ENCODE results near the gene RPS29.
A peak's percentile ranks its signal among the peaks of the same experiment; 100 is the strongest.
"Not testable (repeated sequence)": the region's sequence is repeated elsewhere in the genome, so short reads cannot be mapped to it uniquely, and the experiment has no call there.

The RPS29 gene

DNA sequence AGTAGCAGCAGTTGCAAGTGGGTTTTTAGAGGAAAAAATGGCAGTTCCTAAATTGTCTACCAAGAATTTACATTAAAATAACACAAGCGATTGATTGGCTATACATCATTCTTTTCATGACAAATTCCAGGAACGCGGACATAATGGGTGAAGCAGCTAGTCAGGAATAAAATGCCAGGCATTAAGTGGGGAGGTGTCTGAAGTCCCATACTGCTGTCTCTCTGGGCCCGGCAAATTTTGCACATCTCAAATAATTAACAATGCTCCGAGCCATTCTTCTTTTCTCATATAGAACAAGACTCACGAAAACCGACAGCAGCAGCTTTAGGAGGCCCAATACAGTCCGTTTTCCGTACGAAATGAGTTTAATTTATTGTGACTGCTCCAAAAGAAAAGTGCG lies 33.5 kb upstream of the RPS29 start:
- no peak for DNase-seq (ENCODE audit: low read depth, low spot score)
- no peaks in the 10 kb centered on the region; the same call in 1 of the 2 replicates for H3K36me3 ChIP-seq (ENCODE audit: control insufficient read depth, insufficient read depth, low read length)
- no peak overlapping the region for H3K27ac ChIP-seq (ENCODE audit: low read length)
- H3K4me1 ChIP-seq (ENCODE audit: control insufficient read depth, insufficient read depth, low read length) = no peaks in the 10 kb centered on the region; the same call in none of the 2 replicates
- no peaks in the 10 kb centered on the region for H3K27me3 ChIP-seq (ENCODE audit: control insufficient read depth, insufficient read depth, low read length)
- WGBS (ENCODE audit: insufficient coverage, insufficient read length) = no CpG with 5 or more reads among the region's 11 CpGs
- H3K9me3 ChIP-seq (ENCODE audit: control insufficient read depth, insufficient read depth, low read length) = no peaks in the 10 kb centered on the region
- H3K4me3 ChIP-seq (ENCODE audit: low read length) = peak overlapping the region; percentile 82

DNA sequence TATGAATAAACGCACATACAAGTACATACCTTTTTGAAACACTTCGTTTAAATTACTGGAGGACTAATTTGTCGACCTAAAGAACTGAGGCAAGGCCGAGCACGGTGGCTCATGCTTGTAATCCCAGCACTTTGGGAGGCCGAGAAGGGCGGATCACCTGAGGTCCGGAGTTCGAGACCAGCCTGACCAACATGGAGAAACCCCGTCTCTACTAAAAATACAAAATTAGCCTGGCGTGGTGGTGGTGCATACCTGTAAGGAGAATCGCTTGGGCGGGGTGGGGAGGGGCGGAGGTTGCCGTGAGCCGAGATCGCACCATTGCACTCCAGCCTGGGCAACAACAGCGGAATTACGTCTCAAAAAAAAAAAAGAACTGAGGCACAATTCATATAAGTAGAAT lies 33.1 kb upstream of the RPS29 start:
- H3K36me3 ChIP-seq (ENCODE audit: control insufficient read depth, insufficient read depth, low read length); H3K27ac ChIP-seq (ENCODE audit: low read length); H3K27me3 ChIP-seq (ENCODE audit: control insufficient read depth, insufficient read depth, low read length); H3K4me1 ChIP-seq (ENCODE audit: control insufficient read depth, insufficient read depth, low read length); H3K9me3 ChIP-seq (ENCODE audit: control insufficient read depth, insufficient read depth, low read length); DNase-seq (ENCODE audit: low read depth, low spot score): not testable (repeated sequence)
- 100% methylated on average over 2 of the region's 19 CpGs for WGBS (ENCODE audit: insufficient coverage, insufficient read length)
- H3K4me3 ChIP-seq (ENCODE audit: low read length) = peak overlapping the region; percentile 82; the same call in 1 of the 2 replicates

GRCh38 chr14:49617852-49618519 lies 31.8 kb upstream of the RPS29 start:
- no peaks in the 10 kb centered on the region; the same call in 1 of the 2 replicates for H3K36me3 ChIP-seq (ENCODE audit: control insufficient read depth, insufficient read depth, low read length)
- H3K4me3 ChIP-seq (ENCODE audit: low read length) = no peak overlapping the region
- H3K27me3 ChIP-seq (ENCODE audit: control insufficient read depth, insufficient read depth, low read length) = no peaks in the 10 kb centered on the region
- WGBS (ENCODE audit: insufficient coverage, insufficient read length) = no CpG with 5 or more reads among the region's 6 CpGs
- no peak for DNase-seq (ENCODE audit: low read depth, low spot score)
- H3K4me1 ChIP-seq (ENCODE audit: control insufficient read depth, insufficient read depth, low read length) = no peaks in the 10 kb centered on the region; the same call in none of the 2 replicates
- H3K9me3 ChIP-seq (ENCODE audit: control insufficient read depth, insufficient read depth, low read length) = no peaks in the 10 kb centered on the region
- H3K27ac ChIP-seq (ENCODE audit: low read length) = no peak overlapping the region

- no peaks in the 10 kb centered on the region; the same call in 1 of the 2 replicates for H3K36me3 ChIP-seq (ENCODE audit: control insufficient read depth, insufficient read depth, low read length)
- H3K9me3 ChIP-seq (ENCODE audit: control insufficient read depth, insufficient read depth, low read length) = no peaks in the 10 kb centered on the region
- H3K4me3 ChIP-seq (ENCODE audit: low read length) = no peak overlapping the region
- H3K4me1 ChIP-seq (ENCODE audit: control insufficient read depth, insufficient read depth, low read length) = no peaks in the 10 kb centered on the region; the same call in 1 of the 2 replicates
- H3K27me3 ChIP-seq (ENCODE audit: control insufficient read depth, insufficient read depth, low read length) = no peaks in the 10 kb centered on the region
- no CpG with 5 or more reads among the region's 6 CpGs for WGBS (ENCODE audit: insufficient coverage, insufficient read length)
- no peak for DNase-seq (ENCODE audit: low read depth, low spot score)
- no peak overlapping the region for H3K27ac ChIP-seq (ENCODE audit: low read length)
These were observed 29.6 kb upstream of the RPS29 start for GRCh38 chr14:49615776-49616175.

DNA sequence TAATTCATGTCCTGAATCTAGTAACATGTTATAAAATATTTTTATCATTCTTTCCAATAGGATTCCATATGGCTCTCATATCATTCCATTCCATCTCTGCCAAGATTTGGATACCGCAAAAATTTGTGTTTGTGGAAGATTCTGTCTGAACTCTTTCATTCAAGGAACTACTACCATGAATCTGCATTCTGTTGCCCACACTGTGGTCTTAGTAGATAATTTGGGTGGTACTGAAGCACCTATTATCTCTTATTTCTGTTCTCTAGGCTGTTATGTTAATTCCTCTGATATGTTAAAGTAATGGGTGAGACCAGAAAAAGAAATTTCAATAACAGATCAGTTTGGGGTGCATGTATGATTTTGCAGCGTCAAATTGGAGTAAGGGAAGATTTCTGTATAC lies 28.0 kb upstream of the RPS29 start:
- no peaks in the 10 kb centered on the region for H3K27me3 ChIP-seq (ENCODE audit: control insufficient read depth, insufficient read depth, low read length)
- WGBS (ENCODE audit: insufficient coverage, insufficient read length) = no CpG with 5 or more reads among the region's 2 CpGs
- no peak overlapping the region for H3K4me3 ChIP-seq (ENCODE audit: low read length)
- no peak for DNase-seq (ENCODE audit: low read depth, low spot score)
- H3K9me3 ChIP-seq (ENCODE audit: control insufficient read depth, insufficient read depth, low read length) = no peaks in the 10 kb centered on the region
- H3K4me1 ChIP-seq (ENCODE audit: control insufficient read depth, insufficient read depth, low read length) = no peaks in the 10 kb centered on the region; the same call in 1 of the 2 replicates
- H3K36me3 ChIP-seq (ENCODE audit: control insufficient read depth, insufficient read depth, low read length) = no peaks in the 10 kb centered on the region; the same call in 1 of the 2 replicates
- no peak overlapping the region for H3K27ac ChIP-seq (ENCODE audit: low read length)

DNA sequence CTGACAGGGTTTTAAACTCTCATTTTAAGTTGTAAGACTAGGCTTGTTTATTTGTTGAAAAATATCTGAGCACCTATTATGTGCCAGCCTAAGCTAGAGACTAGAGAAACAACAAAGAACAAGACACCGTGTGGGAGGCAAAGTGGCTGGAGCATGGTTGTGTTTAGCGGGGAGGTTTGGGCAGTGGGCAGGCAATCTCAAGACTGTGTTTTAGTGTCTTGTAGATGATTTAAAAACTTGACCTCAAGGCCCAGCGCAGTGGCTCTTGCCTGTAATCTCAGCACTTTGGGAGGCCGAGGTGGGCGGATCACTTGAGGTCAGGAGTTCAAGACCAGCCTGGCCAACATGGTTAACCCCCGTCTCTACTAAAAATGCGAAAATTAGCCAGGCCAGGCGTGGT lies 26.5 kb upstream of the RPS29 start:
- Histone ChIP-seq H3K4me3 (ENCODE audit: low read length) (no peak overlapping the region), H3K4me1 (ENCODE audit: control insufficient read depth, insufficient read depth, low read length) (no peaks in the 10 kb centered on the region; the same call in 1 of the 2 replicates), H3K9me3 (ENCODE audit: control insufficient read depth, insufficient read depth, low read length) (no peaks in the 10 kb centered on the region), H3K36me3 (ENCODE audit: control insufficient read depth, insufficient read depth, low read length) (no peaks in the 10 kb centered on the region; the same call in 1 of the 2 replicates), H3K27me3 (ENCODE audit: control insufficient read depth, insufficient read depth, low read length) (no peaks in the 10 kb centered on the region), H3K27ac (ENCODE audit: low read length) (no peak overlapping the region)
- no CpG with 5 or more reads among the region's 8 CpGs for WGBS (ENCODE audit: insufficient coverage, insufficient read length)
- DNase-seq (ENCODE audit: low read depth, low spot score) = no peak

DNA sequence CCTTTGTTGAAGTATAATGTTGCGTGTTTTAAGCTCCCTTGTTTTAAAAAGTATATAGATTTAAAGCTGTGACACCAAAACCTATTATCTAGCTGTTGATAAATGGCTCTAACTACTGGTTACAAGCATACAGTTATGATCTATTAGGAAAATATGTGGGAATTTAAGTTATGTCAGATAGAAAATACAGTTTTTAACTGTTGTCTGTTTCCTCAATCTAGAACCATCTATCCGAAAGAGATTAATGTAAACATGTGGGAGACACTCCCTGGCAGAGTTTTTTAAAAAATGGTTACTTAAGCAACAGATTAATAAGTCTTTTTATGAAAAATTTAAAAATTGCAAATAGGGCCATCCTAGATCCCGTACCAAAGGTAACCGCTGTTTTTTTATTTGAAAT lies 26.1 kb upstream of the RPS29 start:
- WGBS (ENCODE audit: insufficient coverage, insufficient read length) = no CpG with 5 or more reads among the region's 4 CpGs

DNA sequence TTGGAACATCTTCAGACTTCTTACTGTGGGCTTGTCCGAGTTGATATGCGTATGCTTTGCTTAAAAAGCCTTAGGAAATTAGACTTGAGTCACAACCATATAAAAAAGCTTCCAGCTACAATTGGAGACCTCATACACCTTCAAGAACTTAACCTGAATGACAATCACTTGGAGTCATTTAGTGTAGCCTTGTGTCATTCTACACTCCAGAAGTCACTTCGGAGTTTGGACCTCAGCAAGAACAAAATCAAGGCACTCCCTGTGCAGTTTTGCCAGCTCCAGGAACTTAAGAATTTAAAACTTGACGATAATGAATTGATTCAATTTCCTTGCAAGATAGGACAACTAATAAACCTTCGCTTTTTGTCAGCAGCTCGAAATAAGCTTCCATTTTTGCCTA lies 21.4 kb upstream of the RPS29 start:
- Histone ChIP-seq H3K27ac (ENCODE audit: low read length) (no peak overlapping the region), H3K4me1 (ENCODE audit: control insufficient read depth, insufficient read depth, low read length) (no peaks in the 10 kb centered on the region), H3K27me3 (ENCODE audit: control insufficient read depth, insufficient read depth, low read length) (no peaks in the 10 kb centered on the region), H3K36me3 (ENCODE audit: control insufficient read depth, insufficient read depth, low read length) (peaks cover 9% of the 10 kb centered on the region; the same call in 1 of the 2 replicates), H3K9me3 (ENCODE audit: control insufficient read depth, insufficient read depth, low read length) (no peaks in the 10 kb centered on the region), H3K4me3 (ENCODE audit: low read length) (no peak overlapping the region)
- no peak for DNase-seq (ENCODE audit: low read depth, low spot score)
- no CpG with 5 or more reads among the region's 6 CpGs for WGBS (ENCODE audit: insufficient coverage, insufficient read length)

More for the DNA sequence above, 26.1 kb upstream of the RPS29 start:
- H3K27ac ChIP-seq (ENCODE audit: low read length) = no peak overlapping the region
- H3K36me3 ChIP-seq (ENCODE audit: control insufficient read depth, insufficient read depth, low read length) = no peaks in the 10 kb centered on the region; the same call in 1 of the 2 replicates
- DNase-seq (ENCODE audit: low read depth, low spot score) = no peak
- H3K4me1 ChIP-seq (ENCODE audit: control insufficient read depth, insufficient read depth, low read length) = no peaks in the 10 kb centered on the region; the same call in 1 of the 2 replicates
- H3K9me3 ChIP-seq (ENCODE audit: control insufficient read depth, insufficient read depth, low read length) = no peaks in the 10 kb centered on the region
- H3K27me3 ChIP-seq (ENCODE audit: control insufficient read depth, insufficient read depth, low read length) = no peaks in the 10 kb centered on the region
- no peak overlapping the region for H3K4me3 ChIP-seq (ENCODE audit: low read length)

DNA sequence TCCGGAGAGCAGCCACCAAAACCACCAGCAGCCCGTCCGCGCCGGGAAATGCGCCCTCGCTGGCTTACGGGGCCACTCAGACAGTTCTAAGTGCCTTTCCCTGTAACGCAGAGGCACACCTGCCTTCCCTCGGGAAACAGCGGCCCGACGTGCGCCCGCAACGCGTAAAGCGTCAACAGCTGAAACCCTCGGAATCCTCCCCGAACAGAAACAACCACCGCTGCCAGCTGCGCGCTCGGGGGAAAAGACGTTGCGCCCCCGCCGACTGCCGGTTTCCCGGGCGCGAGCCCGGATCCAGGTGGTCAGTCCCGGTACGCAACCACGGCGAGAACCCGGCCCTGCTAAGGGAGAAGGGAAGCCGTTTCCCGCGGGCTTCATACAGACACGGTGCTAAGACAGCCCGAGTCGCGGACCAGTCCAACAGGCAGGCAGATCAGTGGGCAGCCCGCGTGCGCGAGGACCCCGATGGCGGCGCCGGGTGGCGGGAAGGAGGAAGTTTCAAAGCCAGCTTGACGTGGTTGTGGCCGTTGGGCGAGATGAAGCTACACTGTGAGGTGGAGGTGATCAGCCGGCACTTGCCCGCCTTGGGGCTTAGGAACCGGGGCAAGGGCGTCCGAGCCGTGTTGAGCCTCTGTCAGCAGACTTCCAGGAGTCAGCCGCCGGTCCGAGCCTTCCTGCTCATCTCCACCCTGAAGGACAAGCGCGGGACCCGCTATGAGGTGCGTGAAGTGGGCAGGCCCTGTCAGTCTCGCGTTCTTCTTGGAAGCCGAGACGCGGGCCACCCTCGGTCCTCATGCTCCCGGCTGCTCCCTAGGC lies 12.5 kb upstream of the RPS29 start, which contains the start of gene LRR1:
TSS of gene LRR1 (plus strand) at position 456 of the 816 bp plus-strand sequence. CDS start at position 537, 81 bp downstream.
- H3K27me3 ChIP-seq (ENCODE audit: control insufficient read depth, insufficient read depth, low read length) = no peaks in the 10 kb centered on the region
- no peak for DNase-seq (ENCODE audit: low read depth, low spot score)
- no peaks in the 10 kb centered on the region for H3K9me3 ChIP-seq (ENCODE audit: control insufficient read depth, insufficient read depth, low read length)
- H3K4me1 ChIP-seq (ENCODE audit: control insufficient read depth, insufficient read depth, low read length) = no peaks in the 10 kb centered on the region
- H3K27ac ChIP-seq (ENCODE audit: low read length) = no peak within 1 kb of the TSS
- no CpG with 5 or more reads among the region's 77 CpGs for WGBS (ENCODE audit: insufficient coverage, insufficient read length)
- H3K4me3 ChIP-seq (ENCODE audit: low read length) = peak within 1 kb of the TSS; percentile 80
- H3K36me3 ChIP-seq (ENCODE audit: control insufficient read depth, insufficient read depth, low read length) = no peaks in the 10 kb centered on the region

DNA sequence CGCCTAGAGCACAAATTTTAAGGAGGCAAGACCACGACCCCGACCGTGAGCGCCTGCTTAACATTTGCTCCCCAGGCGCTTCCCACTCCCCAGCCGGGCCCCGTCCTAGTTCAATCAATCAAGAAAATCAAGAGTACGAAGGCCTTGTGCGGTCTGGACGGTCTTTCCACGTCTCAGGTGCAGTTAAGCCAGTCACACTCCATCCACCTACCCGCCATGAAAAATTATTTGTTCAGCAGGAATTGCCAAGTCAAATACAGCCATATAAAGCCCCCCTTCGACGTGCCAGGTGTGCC lies 12.0 kb upstream of the RPS29 start:
- Histone ChIP-seq H3K27me3 (ENCODE audit: control insufficient read depth, insufficient read depth, low read length) (no peaks in the 10 kb centered on the region), H3K9me3 (ENCODE audit: control insufficient read depth, insufficient read depth, low read length) (no peaks in the 10 kb centered on the region), H3K4me1 (ENCODE audit: control insufficient read depth, insufficient read depth, low read length) (no peaks in the 10 kb centered on the region), H3K4me3 (ENCODE audit: low read length) (peak overlapping the region; percentile 80; the same call in 1 of the 2 replicates), H3K27ac (ENCODE audit: low read length) (no peak overlapping the region), H3K36me3 (ENCODE audit: control insufficient read depth, insufficient read depth, low read length) (no peaks in the 10 kb centered on the region)
- WGBS (ENCODE audit: insufficient coverage, insufficient read length) = no CpG with 5 or more reads among the region's 15 CpGs
- no peak for DNase-seq (ENCODE audit: low read depth, low spot score)

Measured in iPS DF 6.9 (cell line).